T-helper 2 cell treated with Interferon-gamma antibody and Interleukin-4, amounts not matched to agents 100 ng/mL and 5 ng/mL, for 36 hours (primary cell): ENCODE results near the gene KCNQ1OT1. TPM values are rescaled to one million over a fixed set of nuclear protein-coding genes. Genes with fewer than 3 reads are reported as not detected.

Source experiments
- intact Hi-C: fragments of 100-400 bp; cut with micrococcal nuclease; formaldehyde crosslinking; loops from one replicate; pipeline ENCODE4 v1.15.1; 2023
- total RNA-seq: library from RNA; stranded (reverse); gene quantifications from 2 replicates; pipeline ENCODE4 v1.2.3, GENCODE V29; 2022

The KCNQ1OT1 gene
- total RNA-seq, 1 donor from 2014 or later = 0.48 TPM

DNA sequence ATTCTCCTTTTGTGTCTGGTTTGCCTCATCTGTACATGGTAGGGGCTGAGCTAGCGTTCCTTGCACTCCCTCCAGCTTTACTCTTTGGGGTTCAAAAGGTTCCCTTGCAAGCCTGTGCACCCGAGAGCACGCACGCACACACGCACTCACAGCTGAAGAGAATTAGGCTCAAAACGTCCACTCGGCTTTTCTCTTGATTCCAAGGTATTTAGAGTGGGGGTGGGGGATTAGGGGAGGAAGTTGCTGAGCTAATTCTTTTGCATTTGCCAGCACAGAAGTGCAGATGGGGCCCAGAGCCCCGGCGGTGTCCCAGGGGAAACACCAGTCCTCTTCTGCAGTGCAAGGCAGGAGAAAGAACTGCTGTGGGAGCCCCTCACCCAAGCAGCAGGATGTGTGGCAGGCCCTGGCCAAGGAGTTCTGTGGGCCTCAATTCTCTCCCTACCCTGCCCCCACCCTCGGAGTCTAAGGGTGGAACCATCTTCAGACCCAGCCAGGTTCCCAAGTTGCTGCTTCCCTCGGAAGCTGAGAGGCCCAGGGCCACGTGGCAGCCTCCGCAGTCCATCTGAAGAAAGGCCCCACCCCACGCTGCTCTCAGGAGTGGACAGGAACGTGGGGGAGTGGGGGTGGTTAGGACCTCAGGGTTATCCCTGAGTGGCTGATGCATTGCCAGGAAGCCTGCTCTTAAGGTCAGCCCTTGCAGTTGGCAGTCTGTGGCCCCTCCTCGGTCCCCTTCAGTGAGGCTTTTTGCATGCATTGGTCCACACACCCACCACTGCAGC, 3.8 kb upstream of the KCNQ1OT1 start:
- intact Hi-C loops = no loop called here

DNA sequence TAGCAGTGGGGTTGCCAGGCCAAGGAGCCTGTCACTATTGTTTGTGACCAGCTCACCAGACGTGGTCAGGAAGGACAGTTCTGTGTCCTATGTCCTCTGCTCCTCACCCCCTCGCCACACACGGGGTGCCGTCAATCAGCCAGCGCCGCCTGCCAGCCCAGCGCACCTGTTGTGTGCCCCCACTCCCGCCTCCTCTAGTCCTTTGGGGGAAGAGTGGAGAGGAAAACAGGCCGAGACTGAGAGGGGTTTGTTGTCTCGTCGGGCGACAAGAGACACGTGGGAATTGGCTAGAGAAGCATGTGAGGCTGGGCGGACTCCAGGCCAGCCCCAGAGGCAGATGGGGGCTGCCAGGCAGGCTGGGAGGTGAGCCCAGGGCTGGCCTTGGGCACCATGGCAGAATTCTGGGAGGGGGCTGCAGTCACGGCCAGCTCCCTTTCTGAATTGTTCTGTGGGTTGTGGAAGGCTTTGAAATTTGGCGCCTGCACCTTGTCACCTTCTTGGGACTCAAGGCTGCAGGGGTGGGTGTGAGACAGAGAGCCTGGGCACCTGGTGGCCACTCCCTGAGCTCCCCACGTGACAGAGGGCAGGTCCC, 3.1 kb upstream of the KCNQ1OT1 start:
- intact Hi-C loops = no loop called here

DNA sequence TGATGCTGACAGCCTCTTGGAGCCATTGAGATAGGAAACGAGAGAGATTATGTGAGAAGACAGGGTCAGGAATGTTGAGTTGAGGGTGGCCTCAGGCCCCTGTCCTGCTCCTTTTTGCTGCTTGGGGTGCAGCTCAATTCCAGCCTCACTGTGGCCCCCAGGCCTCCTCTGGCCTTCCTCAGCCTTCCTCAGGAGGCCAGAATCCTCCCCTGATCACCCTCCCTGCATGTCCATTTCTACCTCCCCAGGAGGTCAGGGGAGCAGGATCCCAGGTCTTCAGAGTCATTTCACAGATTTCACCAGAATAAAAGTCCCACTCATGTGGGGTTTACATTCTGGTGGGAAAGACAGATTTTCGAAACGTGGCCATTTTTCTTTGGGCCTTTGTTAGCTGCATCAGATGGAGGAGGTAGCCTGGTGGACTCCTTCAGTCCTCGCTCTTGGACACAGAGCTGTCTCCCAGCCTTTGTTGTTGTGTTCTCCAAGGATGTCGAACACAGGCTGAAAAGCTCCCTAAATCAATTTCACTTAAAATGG, 2.2 kb upstream of the KCNQ1OT1 start:
- intact Hi-C loops = no loop called here

DNA sequence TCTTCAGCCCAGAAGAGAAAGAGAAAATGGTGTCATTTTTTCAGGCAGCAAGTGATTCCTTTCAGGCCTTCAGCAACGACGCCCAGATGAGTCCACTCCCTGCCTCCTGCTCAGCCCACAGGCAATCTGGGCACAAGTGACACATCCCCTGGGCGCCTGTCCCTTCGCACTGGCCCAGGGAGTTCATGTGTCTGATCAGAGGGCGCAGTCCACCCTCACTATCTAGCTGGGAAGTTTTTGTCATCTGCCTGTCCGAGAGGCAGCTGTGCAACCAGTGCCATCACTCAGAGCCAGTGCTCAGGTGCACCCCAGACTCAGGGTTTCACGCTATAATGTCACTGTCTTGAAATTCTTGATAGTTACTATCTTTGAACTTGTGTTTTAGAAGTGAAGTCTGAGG, 1.4 kb upstream of the KCNQ1OT1 start:
- intact Hi-C loops = no loop called here

DNA sequence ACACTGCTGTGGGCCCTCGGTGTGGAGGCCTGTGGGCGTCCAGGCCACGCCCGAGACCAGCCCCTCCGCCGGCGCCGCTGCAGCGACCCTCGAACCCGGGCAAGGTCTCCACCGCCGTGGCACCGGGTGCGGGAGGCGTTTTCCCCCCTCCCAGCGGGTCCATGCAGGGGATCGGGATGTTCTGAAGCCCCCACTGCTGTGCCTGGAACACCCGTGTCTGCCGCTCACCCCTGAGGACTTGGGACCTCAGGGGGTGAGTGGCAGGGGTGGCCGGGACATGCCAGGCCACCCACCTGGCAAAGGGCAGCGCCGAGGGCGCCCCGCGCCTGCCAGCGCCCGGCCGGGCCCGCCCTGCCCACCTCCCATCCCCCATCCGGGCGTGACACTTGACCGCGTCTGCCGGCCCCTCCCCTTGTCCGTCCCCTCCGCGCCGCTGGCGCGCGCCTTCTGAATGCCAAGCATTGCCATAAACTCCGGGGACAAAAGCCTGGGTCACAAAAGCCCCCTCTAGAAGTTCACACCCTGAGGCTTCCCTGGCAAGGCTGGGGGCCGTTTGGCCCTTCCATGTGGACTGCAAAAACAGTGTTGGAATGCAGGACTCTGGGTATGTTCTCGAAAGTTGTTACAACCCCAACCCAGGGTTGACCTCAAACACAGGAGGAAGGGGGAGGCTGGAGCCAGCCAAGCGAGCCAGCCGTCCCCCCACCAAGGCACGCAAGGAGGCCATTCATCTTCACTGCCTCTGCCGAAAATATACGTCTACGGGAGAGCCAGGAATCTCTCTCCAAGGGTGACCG, 819 bp upstream of the KCNQ1OT1 start:
- intact Hi-C loops = no loop called here

DNA sequence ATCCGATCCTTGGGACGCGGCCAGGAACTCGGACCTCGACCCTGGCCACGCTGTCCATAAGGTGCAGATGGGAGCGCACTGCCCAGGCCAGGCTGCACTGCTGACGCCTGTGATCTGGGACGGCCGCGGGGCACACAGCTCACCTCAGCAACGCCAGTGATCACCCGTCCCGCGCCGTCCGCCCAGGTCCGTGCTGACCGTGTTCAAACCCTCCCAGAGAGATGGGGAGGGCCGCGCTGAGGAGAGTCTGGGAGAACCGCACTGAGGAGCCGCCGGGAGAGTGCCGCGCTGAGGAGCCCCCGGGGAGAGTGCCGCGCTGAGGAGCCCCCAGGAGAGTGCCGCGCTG, 636 bp downstream of the KCNQ1OT1 start:
- intact Hi-C loops = loop anchor here (5.0 kb wide), 1 partner anchor 188 kb away; the partner anchor contains the start of gene CDKN1C

DNA sequence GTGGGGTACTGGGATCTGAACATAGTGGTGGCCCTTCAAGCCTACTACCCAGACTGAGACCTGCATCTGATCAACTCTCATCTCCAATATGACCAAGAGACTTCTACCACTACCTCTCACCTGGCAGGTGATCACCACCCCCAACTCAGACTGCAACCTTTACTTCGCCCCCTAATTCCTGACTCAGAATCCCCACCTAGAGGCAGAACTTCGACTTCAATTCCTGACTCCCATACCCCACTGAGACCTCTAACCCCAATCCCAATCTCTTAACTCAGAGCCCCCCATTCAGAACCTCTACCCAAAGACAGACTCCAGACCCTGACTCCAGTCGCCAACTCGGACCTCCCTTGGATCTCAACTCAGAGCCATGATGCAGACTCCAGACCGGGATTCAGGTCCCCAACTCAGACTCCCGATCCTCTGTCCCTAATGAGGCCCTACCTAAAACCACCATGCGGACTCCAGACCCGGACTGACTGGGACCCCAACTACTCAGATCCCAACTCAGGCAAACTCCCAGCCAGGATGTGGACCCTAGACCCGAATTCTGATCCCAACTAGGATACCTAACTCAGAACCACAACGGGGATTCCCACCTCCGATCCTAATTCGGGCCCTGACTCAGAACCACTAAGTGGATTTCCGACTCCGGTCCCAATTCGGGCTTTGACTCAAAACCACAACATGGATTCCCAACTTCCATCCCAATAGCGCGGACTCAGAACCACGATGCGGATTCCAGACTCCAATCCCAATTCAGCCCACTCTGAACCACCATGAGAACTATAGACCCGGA, 1.2 kb downstream of the KCNQ1OT1 start:
- intact Hi-C loops = loop anchor here (5.0 kb wide), 1 partner anchor 189 kb away; the partner anchor contains the start of gene CDKN1C

DNA sequence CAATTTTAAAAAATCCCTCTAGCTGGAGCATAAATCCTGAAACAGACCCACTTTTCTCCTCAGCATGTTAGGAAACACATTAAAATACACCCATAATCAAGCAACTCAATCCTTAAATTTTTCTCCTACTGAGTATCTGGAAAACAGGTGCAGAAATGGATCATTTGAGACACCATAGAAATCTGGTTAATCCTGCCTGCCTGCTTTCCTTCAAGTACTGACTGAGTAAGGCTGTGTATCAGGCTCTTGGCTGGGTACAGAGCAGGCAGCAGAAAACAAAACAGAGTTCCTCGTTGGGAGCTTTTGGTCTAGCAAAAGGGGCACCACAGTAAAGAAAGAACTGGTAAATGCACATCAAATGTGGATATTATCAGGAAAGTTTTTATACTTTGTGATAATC, 1.9 kb downstream of the KCNQ1OT1 start:
- intact Hi-C loops = loop anchor here (5.0 kb wide), 1 partner anchor 189 kb away; the partner anchor contains the start of gene CDKN1C

DNA sequence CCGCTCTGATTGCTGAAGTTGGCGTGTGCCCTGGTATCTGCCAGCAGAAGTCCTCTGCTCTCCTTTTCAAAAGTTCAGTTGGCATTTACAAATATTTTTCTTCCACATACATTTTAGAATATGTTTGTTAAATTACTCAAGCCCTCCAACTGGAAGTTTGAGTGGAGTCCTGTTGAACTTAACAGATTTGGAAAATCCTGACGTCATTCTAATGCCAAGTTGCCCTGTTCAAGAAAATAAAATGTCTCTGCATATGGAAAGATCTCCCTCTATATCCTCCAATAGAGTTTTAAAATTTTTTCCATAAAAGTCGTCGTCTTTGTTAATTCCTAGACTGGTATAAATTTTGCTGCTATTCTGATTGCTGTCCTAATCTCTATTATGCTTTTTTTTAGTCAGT, 3.3 kb downstream of the KCNQ1OT1 start:
- intact Hi-C loops = loop anchor here (5.0 kb wide), 1 partner anchor 191 kb away; the partner anchor contains the start of gene CDKN1C

DNA sequence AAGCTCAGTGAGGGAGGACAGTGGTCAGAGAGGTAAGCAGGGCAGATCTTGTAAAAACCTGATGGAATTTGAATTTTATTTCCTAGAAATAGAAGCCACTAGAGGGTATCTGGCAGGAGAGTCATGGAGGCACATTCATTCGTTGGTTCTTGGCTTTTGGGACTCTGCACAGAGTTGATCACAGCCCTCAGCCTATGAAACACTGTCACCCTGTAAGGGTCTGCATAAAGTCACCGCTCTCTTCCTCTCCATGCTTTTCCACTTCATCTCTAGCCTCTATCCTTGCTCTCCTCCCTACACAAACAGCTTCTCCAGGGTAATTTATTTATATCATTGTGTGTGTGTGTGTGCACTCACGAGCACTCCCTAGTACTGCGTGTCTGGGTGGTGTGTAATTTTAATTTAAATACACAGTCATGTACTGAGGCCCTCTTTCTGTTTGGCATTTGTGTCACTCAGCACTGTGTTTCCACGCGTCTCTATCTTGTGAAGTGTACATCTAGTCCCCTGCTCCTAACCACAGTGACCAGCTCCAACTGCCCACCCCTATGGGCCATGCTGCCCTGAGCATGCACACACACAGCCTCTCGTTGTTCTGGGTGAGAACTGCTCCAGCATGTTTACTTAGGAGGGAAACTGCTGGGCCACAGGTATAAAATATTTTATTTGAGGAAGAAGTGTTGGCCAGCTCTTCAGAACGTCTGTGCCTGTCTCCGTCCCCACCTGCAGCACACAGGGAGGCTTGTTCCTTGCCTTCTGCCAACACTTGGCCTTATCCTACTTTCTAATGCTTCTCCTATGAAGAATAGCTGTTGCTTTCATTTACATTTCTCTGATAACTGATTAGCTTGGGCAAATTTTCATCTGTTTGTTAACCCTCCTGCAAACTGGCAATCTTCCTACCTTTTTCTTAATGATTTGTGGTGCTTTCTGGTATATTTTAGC, 4.5 kb downstream of the KCNQ1OT1 start:
- intact Hi-C loops = loop anchor here (5.0 kb wide), 1 partner anchor 192 kb away; the partner anchor contains the start of gene CDKN1C

DNA sequence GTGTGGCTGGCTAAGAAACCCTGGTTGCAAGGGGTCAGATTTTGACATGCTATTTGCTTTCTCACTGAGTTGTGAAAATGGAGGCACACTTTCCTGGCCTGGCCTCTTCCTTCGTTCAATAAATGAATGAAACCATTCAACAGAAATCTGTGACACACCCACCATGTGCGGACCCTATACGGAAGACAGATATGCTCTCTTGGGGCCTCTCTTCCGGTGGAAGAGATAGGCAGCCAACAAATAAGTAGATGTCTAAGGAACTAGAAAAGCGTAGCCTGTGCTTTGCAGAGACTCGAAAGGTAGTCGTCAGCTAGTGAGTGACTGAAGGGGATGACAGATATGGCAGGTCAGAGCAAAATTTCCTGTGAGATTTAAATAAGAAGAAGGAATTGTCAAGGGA, 5.3 kb downstream of the KCNQ1OT1 start:
- intact Hi-C loops = no loop called here

DNA sequence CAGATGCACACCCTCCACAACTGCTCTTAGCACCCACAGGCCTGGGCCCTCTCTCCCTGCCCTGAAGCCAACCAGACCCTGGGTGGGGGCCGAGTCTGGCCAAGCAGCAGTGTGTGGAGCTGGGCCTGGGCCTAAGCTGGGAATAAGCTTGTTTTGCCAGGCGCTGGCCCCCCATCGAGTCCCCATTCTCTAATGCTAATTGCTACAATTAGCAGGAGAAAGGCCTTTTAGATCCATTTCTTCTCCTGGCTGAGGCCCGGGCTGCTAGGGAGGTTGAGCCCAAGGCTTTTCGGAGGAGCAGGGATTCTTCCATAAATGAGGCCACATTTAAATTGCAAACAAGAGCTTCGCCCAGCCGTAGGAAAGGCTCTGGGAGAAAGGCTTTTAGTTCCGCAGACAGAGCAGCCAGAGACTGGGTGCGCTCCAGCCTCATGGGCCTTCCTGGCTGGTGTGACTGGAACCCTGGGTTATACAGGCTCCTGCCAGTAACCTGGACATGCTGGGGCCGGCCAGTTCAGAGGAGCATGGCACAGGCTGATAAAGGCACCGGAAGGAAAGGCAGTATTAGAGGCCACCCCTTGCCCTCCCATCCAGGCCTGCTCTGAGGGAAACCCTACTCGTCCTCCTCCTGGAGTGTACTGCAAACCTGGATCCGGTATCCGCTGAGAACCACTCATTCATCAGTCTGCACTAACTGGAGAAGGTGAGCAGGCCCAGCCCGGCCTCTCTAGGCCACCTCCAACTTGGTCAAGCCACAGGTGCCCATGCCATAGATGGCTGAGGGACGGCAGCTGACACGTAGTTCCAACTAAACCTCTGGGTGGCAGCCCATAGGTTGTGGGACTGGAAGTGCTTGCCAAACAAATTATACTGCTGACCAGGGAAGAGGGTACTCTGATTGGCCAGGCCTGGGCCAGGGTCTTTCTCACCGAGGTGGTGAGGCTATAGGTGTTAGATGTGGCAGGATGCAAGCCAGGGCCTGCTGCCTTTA, 6.2 kb downstream of the KCNQ1OT1 start:
- intact Hi-C loops = no loop called here

DNA sequence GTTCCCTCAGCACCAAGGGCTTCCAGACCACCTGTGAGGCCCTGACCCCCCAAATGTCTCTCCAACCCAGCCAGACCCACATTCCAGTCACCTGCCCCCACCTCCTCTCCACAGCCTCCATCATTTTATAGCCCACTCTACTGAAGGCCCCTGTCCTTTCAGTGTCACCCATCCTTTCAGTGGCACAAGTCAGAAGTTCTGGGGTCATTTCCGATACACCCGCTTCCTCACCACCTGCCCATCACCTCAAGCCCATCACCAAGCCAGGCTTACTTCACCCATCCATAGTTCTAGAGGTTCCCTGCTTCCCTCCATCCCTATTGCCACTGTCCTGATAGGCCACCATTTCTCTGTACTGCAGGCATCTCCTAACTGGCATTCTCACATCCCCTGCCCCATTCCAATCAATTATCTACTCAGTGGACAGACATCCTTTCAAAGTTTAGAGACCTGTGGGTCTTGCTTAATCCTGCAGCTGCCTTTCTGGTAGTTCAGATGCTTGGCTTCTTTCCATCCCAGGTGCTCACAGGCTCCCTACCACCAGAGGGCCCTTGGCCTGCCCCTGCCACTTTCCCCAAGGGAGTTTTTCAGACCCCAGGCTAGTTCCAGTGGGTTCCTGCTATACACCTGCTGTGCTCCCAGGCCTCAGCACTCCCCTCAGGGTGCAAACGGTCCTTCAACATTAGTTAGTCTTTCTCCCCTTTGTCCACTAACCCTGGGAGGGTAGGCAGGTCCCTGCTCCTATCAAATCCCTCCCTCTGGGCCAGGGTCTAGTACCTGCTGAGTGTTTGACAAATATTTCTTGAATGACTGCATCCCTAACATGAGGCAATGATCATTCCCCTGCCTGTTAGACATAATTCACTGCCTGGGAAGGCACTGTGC, 7.6 kb downstream of the KCNQ1OT1 start:
- intact Hi-C loops = no loop called here

DNA sequence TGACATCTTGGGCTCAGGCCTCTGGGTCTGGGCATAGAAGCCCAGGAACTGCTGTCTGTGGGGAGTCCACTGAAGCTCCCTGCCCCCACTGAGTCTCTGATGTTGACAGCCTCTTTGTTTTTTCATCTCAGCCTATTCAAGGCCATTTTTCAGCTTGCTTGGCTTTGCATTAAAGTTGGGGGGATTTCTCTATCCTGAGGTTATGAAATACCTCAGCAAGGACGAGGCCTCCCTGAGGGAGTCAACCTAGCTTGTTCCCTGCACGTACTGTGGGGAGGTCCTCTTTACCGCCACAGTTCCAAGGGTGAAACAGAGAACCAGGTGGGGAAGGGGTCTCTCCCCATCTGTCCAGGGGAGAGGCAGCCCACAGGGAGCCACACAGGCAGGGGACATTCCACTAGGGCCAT, 8.4 kb downstream of the KCNQ1OT1 start:
- intact Hi-C loops = no loop called here

DNA sequence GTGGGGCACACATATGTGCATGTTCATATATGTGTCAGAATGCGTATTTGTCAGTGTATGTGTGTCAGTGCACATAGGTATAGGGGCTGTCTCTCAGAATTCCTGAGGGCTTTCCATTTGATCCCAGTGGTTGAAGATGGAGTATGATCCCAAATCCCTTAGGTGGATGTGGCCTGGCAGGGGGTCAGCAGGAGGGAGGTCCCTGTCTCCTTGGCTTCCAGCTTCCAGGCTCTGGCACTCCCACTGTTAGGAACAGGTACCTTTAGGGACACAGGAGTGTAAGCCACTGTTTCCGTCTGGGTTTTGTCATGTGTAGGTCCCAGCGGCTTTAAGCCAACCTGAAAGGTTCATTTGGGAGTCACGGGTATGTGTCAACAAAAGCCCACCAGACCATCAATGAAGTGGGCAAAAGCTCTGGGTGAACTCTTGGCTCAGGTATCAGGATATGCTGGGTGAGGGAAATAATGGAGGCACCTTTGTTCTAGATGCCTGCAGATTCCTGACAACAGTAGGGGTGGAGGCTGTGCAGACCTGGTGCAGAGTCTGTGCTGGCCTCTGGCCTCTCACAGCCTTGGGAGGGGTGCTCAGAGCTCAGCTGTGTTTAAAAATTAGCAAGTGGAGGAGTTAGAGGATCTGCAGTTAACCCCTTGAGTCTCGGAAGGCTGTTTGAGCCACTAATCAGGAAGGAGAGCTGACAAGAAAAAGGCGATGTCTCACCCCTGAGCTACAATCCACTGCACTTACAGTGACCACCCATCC, 9.0 kb downstream of the KCNQ1OT1 start:
- intact Hi-C loops = no loop called here

DNA sequence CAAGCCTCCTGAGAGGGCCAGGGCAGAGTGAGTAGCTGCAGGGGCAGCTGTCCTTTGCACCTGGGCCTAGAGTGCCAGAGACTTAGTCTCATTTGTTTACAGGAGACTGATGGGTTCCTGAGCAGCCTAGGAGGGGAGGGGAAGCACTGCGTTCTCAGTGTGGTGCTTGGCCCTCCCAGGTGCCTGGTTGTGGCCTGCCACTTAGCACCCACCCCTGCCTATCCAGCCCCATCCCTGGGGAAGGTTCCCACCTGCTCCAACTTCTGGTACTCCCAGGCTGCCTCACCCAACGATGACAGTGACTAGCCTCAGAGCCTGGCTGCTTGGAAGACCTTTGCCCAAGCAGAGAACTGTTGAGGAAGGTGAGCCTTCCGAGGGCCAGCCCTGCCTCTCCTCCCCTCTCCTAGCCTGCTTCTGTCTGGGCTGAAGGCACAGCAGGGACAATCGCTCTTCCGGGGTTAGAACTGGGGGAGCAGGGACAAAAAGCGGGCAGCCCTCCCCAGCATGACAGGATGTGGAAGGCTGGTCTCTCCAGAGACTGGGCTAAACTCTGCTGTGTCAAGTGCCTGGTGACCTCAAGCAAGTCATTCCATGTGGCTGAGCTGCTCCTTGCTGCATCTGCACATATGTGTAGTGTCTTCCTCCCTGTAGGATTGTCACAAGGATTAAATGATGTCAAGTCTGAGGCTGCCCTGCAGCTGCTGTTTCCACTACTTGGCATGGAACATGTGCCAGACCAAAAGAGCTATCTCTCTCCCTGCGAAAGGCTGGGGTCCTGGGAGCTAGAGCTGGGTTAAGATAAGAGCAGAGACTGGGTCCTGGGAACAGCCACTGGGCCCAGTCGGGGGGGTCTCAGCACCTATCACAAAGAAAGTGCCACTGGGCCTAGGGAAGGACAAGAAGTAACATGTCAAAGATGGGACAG, 9.9 kb downstream of the KCNQ1OT1 start:
- intact Hi-C loops = no loop called here
